GM12892 (cell line): Measurements from ENCODE around the gene DNAJB11.

Source experiments
- DNase-seq: peaks from one replicate; pipeline ENCODE4 v3.0.0; 2011; ENCODE audit not compliant: insufficient read length
- FAIRE-seq: peaks from 2 replicates; lab custom pipeline; 2011; peaks lifted over from hg19 to GRCh38; lab: Jason Lieb, UNC
- POLR2A ChIP-seq: IDR thresholded peaks from 2 replicates; pipeline ENCODE4 v1.6.1; 2011; ENCODE audit warnings: low read depth, low read length, control low read depth
- POLR2AphosphoS5 ChIP-seq: IDR thresholded peaks from 2 replicates; pipeline ENCODE4 v1.6.1; 2011; ENCODE audit warnings: low read depth, low read length, control low read depth
- TAF1 ChIP-seq: IDR thresholded peaks from 2 replicates; pipeline ENCODE4 v1.6.1; 2011; ENCODE audit warnings: low read depth, mild to moderate bottlenecking, control low read depth, low read length, borderline replicate concordance

Gene DNAJB11

GRCh38 chr3:186589856-186590579 is 19.5 kb downstream of the DNAJB11 start:
- FAIRE-seq: no peak
- no peak for TF ChIP-seq POLR2AphosphoS5
- no peak for TF ChIP-seq POLR2A
- no peak for TF ChIP-seq TAF1
- no peak for DNase-seq

GRCh38 chr3:186590580-186591295 is 20.2 kb downstream of the DNAJB11 start:
- no peak for TF ChIP-seq POLR2AphosphoS5
- TF ChIP-seq TAF1: no peak
- no peak for TF ChIP-seq POLR2A
- no peak for FAIRE-seq
- no peak for DNase-seq

- no peak for DNase-seq
- FAIRE-seq: no peak
- TF ChIP-seq POLR2AphosphoS5 (no peak), TAF1 (no peak), POLR2A (no peak)
Observed at GRCh38 chr3:186592682-186593081, 22.2 kb downstream of the DNAJB11 start.

- DNase-seq (no peak), FAIRE-seq (no peak)
- no peak for TF ChIP-seq POLR2AphosphoS5
- TF ChIP-seq POLR2A: no peak
- TF ChIP-seq TAF1: no peak
Observed at GRCh38 chr3:186593862-186594261, 23.3 kb downstream of the DNAJB11 start.

GRCh38 chr3:186594591-186595113 is 24.1 kb downstream of the DNAJB11 start:
- TF ChIP-seq POLR2A (no peak), POLR2AphosphoS5 (no peak), TAF1 (no peak)
- FAIRE-seq (no peak), DNase-seq (no peak)

- no peak for DNase-seq
- no peak for FAIRE-seq
- no peak for TF ChIP-seq POLR2AphosphoS5
Observed at GRCh38 chr3:186596568-186597287, 26.2 kb downstream of the DNAJB11 start.

GRCh38 chr3:186598108-186598784 is 27.7 kb downstream of the DNAJB11 start:
- TF ChIP-seq POLR2AphosphoS5 (no peak), POLR2A (no peak), TAF1 (no peak)

GRCh38 chr3:186598794-186599141 is 28.2 kb downstream of the DNAJB11 start:
- no peak for FAIRE-seq
- TF ChIP-seq POLR2A: no peak
- TF ChIP-seq POLR2AphosphoS5: no peak
- TF ChIP-seq TAF1: no peak

More at GRCh38 chr3:186598108-186598784, 27.7 kb downstream of the DNAJB11 start:
- DNase-seq (no peak), FAIRE-seq (no peak)

GRCh38 chr3:186599142-186599784 is 28.7 kb downstream of the DNAJB11 start:
- no peak for DNase-seq
- no peak for FAIRE-seq
- no peak for TF ChIP-seq POLR2AphosphoS5
- no peak for TF ChIP-seq TAF1
- TF ChIP-seq POLR2A: no peak

More at GRCh38 chr3:186598794-186599141, 28.2 kb downstream of the DNAJB11 start:
- no peak for DNase-seq

GRCh38 chr3:186599785-186600166 is 29.3 kb downstream of the DNAJB11 start:
- DNase-seq (no peak), FAIRE-seq (no peak)
- TF ChIP-seq POLR2AphosphoS5: no peak
- TF ChIP-seq POLR2A: no peak
- TF ChIP-seq TAF1: no peak

GRCh38 chr3:186600896-186601295 is 30.4 kb downstream of the DNAJB11 start:
- no peak for FAIRE-seq

More at GRCh38 chr3:186600896-186601295, 30.4 kb downstream of the DNAJB11 start:
- DNase-seq: no peak
- TF ChIP-seq TAF1: no peak
- no peak for TF ChIP-seq POLR2A
